ENCODE data around the gene TAS2R5. TPM values are rescaled to one million over a fixed set of nuclear protein-coding genes. Genes with fewer than 3 reads are reported as not detected.
"Not testable (repeated sequence)": the region's sequence is repeated elsewhere in the genome, so short reads cannot be mapped to it uniquely, and the experiment has no call there.

TAS2R5 gene
- total RNA-seq, 1 experiment from 2014 or later, result 2.5 TPM

- not testable (repeated sequence) for H3K27me3 ChIP-seq (ENCODE audit: low read length); H4K20me1 ChIP-seq (ENCODE audit: insufficient read depth, low read depth, low read length); H3K79me2 ChIP-seq (ENCODE audit: low read length); H2AFZ ChIP-seq (ENCODE audit: low read length); H3K9me2 ChIP-seq (replicated peaks; ENCODE audit: insufficient read depth, low read length); H3K4me3 ChIP-seq (ENCODE audit: low read length); H3K9me3 ChIP-seq (ENCODE audit: low read length); H3K36me3 ChIP-seq (ENCODE audit: insufficient read depth, low read length); H3K4me2 ChIP-seq (ENCODE audit: low read depth, low read length, poor library complexity, severe bottlenecking); H3K4me1 ChIP-seq (ENCODE audit: low read length); H3K9ac ChIP-seq (ENCODE audit: low read length); DNase-seq; H3K27ac ChIP-seq (ENCODE audit: low read length)
Measured at GRCh38 chr7:141770083-141770583, 19.9 kb upstream of the TAS2R5 start.

- no peak within 1 kb of the TSS for H2AFZ ChIP-seq (ENCODE audit: low read length)
- no peaks in the 10 kb centered on the region for H4K20me1 ChIP-seq (ENCODE audit: insufficient read depth, low read depth, low read length)
- no peaks in the 10 kb centered on the region for H3K36me3 ChIP-seq (ENCODE audit: insufficient read depth, low read length)
- H3K79me2 ChIP-seq (ENCODE audit: low read length), result no peaks in the 10 kb centered on the region
- no peaks in the 10 kb centered on the region for H3K9me2 ChIP-seq (replicated peaks; ENCODE audit: insufficient read depth, low read length)
- no peak within 1 kb of the TSS for H3K9ac ChIP-seq (ENCODE audit: low read length)
- H3K27me3 ChIP-seq (ENCODE audit: low read length), result no peaks in the 10 kb centered on the region
- no peaks in the 10 kb centered on the region for H3K4me1 ChIP-seq (ENCODE audit: low read length)
- no peak within 1 kb of the TSS for H3K27ac ChIP-seq (ENCODE audit: low read length)
- H3K4me3 ChIP-seq (ENCODE audit: low read length), result no peak within 1 kb of the TSS
- no peak for DNase-seq
- no peak within 1 kb of the TSS for H3K4me2 ChIP-seq (ENCODE audit: low read depth, low read length, poor library complexity, severe bottlenecking)
- no peaks in the 10 kb centered on the region for H3K9me3 ChIP-seq (ENCODE audit: low read length)
Measured at GRCh38 chr7:141776374-141776773, 13.6 kb upstream of the TAS2R5 start, which contains the start of gene TAS2R4. Gene TAS2R4 (plus strand): TSS chr7:141776674. CDS start chr7:141778489, 1,815 bp downstream.

- H3K4me2 ChIP-seq (ENCODE audit: low read depth, low read length, poor library complexity, severe bottlenecking), result no peak overlapping the region
- no peak overlapping the region for H3K4me3 ChIP-seq (ENCODE audit: low read length)
- H3K9ac ChIP-seq (ENCODE audit: low read length), result no peak overlapping the region
- H3K79me2 ChIP-seq (ENCODE audit: low read length), result no peaks in the 10 kb centered on the region
- no peaks in the 10 kb centered on the region for H3K36me3 ChIP-seq (ENCODE audit: insufficient read depth, low read length)
- H4K20me1 ChIP-seq (ENCODE audit: insufficient read depth, low read depth, low read length), result no peaks in the 10 kb centered on the region
- no peak overlapping the region for H3K27ac ChIP-seq (ENCODE audit: low read length)
- no peaks in the 10 kb centered on the region for H3K9me3 ChIP-seq (ENCODE audit: low read length)
- no peaks in the 10 kb centered on the region for H3K27me3 ChIP-seq (ENCODE audit: low read length)
- H3K4me1 ChIP-seq (ENCODE audit: low read length), result no peaks in the 10 kb centered on the region
- no peak overlapping the region for H2AFZ ChIP-seq (ENCODE audit: low read length)
- peak; percentile 84 for DNase-seq
- no peaks in the 10 kb centered on the region for H3K9me2 ChIP-seq (replicated peaks; ENCODE audit: insufficient read depth, low read length)
Measured at GRCh38 chr7:141785706-141786552, 4.1 kb upstream of the TAS2R5 start.

- H2AFZ ChIP-seq (ENCODE audit: low read length), result no peak overlapping the region
- no peaks in the 10 kb centered on the region for H3K4me1 ChIP-seq (ENCODE audit: low read length)
- no peaks in the 10 kb centered on the region for H4K20me1 ChIP-seq (ENCODE audit: insufficient read depth, low read depth, low read length)
- H3K9me2 ChIP-seq (replicated peaks; ENCODE audit: insufficient read depth, low read length), result no peaks in the 10 kb centered on the region
- no peaks in the 10 kb centered on the region for H3K36me3 ChIP-seq (ENCODE audit: insufficient read depth, low read length)
- no peak for DNase-seq
- no peak overlapping the region for H3K27ac ChIP-seq (ENCODE audit: low read length)
- no peak overlapping the region for H3K4me2 ChIP-seq (ENCODE audit: low read depth, low read length, poor library complexity, severe bottlenecking)
- no peaks in the 10 kb centered on the region for H3K27me3 ChIP-seq (ENCODE audit: low read length)
- H3K9me3 ChIP-seq (ENCODE audit: low read length), result no peaks in the 10 kb centered on the region
- H3K9ac ChIP-seq (ENCODE audit: low read length), result no peak overlapping the region
- H3K4me3 ChIP-seq (ENCODE audit: low read length), result no peak overlapping the region
- H3K79me2 ChIP-seq (ENCODE audit: low read length), result no peaks in the 10 kb centered on the region
Measured at GRCh38 chr7:141788296-141788695, 1.7 kb upstream of the TAS2R5 start.

- Histone ChIP-seq H3K4me2 (ENCODE audit: low read depth, low read length, poor library complexity, severe bottlenecking) (no peak overlapping the region), H2AFZ (ENCODE audit: low read length) (no peak overlapping the region), H3K9ac (ENCODE audit: low read length) (no peak overlapping the region), H3K4me3 (ENCODE audit: low read length) (no peak overlapping the region), H4K20me1 (ENCODE audit: insufficient read depth, low read depth, low read length) (no peaks in the 10 kb centered on the region), H3K9me2 (replicated peaks; ENCODE audit: insufficient read depth, low read length) (no peaks in the 10 kb centered on the region), H3K79me2 (ENCODE audit: low read length) (no peaks in the 10 kb centered on the region), H3K4me1 (ENCODE audit: low read length) (no peaks in the 10 kb centered on the region), H3K9me3 (ENCODE audit: low read length) (no peaks in the 10 kb centered on the region), H3K27me3 (ENCODE audit: low read length) (no peaks in the 10 kb centered on the region), H3K36me3 (ENCODE audit: insufficient read depth, low read length) (no peaks in the 10 kb centered on the region), H3K27ac (ENCODE audit: low read length) (no peak overlapping the region)
- no peak for DNase-seq
Measured at GRCh38 chr7:141792526-141792925, 2.5 kb downstream of the TAS2R5 start.

- DNase-seq, result no peak
- Histone ChIP-seq H3K9me3 (ENCODE audit: low read length) (no peaks in the 10 kb centered on the region; the same call in none of the 2 replicates), H4K20me1 (ENCODE audit: insufficient read depth, low read depth, low read length) (no peaks in the 10 kb centered on the region), H3K4me1 (ENCODE audit: low read length) (no peaks in the 10 kb centered on the region), H3K27me3 (ENCODE audit: low read length) (no peaks in the 10 kb centered on the region), H3K4me3 (ENCODE audit: low read length) (no peak overlapping the region), H3K9me2 (replicated peaks; ENCODE audit: insufficient read depth, low read length) (peaks cover 4% of the 10 kb centered on the region; the same call in 1 of the 2 replicates), H3K4me2 (ENCODE audit: low read depth, low read length, poor library complexity, severe bottlenecking) (no peak overlapping the region), H3K79me2 (ENCODE audit: low read length) (no peaks in the 10 kb centered on the region), H3K27ac (ENCODE audit: low read length) (no peak overlapping the region), H2AFZ (ENCODE audit: low read length) (no peak overlapping the region), H3K9ac (ENCODE audit: low read length) (no peak overlapping the region), H3K36me3 (ENCODE audit: insufficient read depth, low read length) (no peaks in the 10 kb centered on the region)
Measured at GRCh38 chr7:141820067-141820466, 30.1 kb downstream of the TAS2R5 start.

- H2AFZ ChIP-seq (ENCODE audit: low read length); H4K20me1 ChIP-seq (ENCODE audit: insufficient read depth, low read depth, low read length); H3K36me3 ChIP-seq (ENCODE audit: insufficient read depth, low read length); H3K27me3 ChIP-seq (ENCODE audit: low read length); H3K79me2 ChIP-seq (ENCODE audit: low read length); H3K9me3 ChIP-seq (ENCODE audit: low read length); H3K9ac ChIP-seq (ENCODE audit: low read length); H3K4me1 ChIP-seq (ENCODE audit: low read length); H3K4me3 ChIP-seq (ENCODE audit: low read length); H3K4me2 ChIP-seq (ENCODE audit: low read depth, low read length, poor library complexity, severe bottlenecking); DNase-seq; H3K9me2 ChIP-seq (replicated peaks; ENCODE audit: insufficient read depth, low read length); H3K27ac ChIP-seq (ENCODE audit: low read length): not testable (repeated sequence)
Measured at GRCh38 chr7:141822432-141822831, 32.4 kb downstream of the TAS2R5 start.

- Histone ChIP-seq H3K9me2 (replicated peaks; ENCODE audit: insufficient read depth, low read length) (no peaks in the 10 kb centered on the region), H3K36me3 (ENCODE audit: insufficient read depth, low read length) (no peaks in the 10 kb centered on the region), H3K9ac (ENCODE audit: low read length) (no peak overlapping the region), H2AFZ (ENCODE audit: low read length) (no peak overlapping the region), H3K9me3 (ENCODE audit: low read length) (no peaks in the 10 kb centered on the region), H3K4me3 (ENCODE audit: low read length) (no peak overlapping the region), H3K4me2 (ENCODE audit: low read depth, low read length, poor library complexity, severe bottlenecking) (no peak overlapping the region), H3K79me2 (ENCODE audit: low read length) (no peaks in the 10 kb centered on the region), H3K27me3 (ENCODE audit: low read length) (no peaks in the 10 kb centered on the region), H3K27ac (ENCODE audit: low read length) (no peak overlapping the region), H3K4me1 (ENCODE audit: low read length) (no peaks in the 10 kb centered on the region), H4K20me1 (ENCODE audit: insufficient read depth, low read depth, low read length) (no peaks in the 10 kb centered on the region)
- DNase-seq, result no peak
Measured at GRCh38 chr7:141837683-141838082, 47.7 kb downstream of the TAS2R5 start.
